Osteoblast (primary cell): ENCODE data around the gene CTDP1. TPM values are rescaled to one million over a fixed set of nuclear protein-coding genes. Genes with fewer than 3 reads are reported as not detected.

Experiments used
- DNase-seq: peaks from one replicate; pipeline ENCODE4 v3.0.0; 2011; ENCODE audit warnings: low spot score, mixed read lengths; ENCODE audit not compliant: insufficient read length; ENCODE audit errors: missing footprints
- H2AFZ ChIP-seq: 2 replicates; pipeline ENCODE4 v1.6.0; 2011; ENCODE audit warnings: mild to moderate bottlenecking, low read length
- H3K27ac ChIP-seq: 2 replicates; pipeline ENCODE4 v1.5.1; 2011; ENCODE audit warnings: mild to moderate bottlenecking, low read depth, low read length, moderate library complexity
- H3K27me3 ChIP-seq: 2 replicates; pipeline ENCODE4 v1.6.0; 2012; ENCODE audit warnings: mild to moderate bottlenecking, control low read depth, inconsistent platforms, low read length, moderate library complexity; ENCODE audit not compliant: insufficient read depth
- H3K36me3 ChIP-seq: 2 replicates; pipeline ENCODE4 v1.5.1; 2011; ENCODE audit warnings: mild to moderate bottlenecking, low read length, control low read depth, moderate library complexity; ENCODE audit not compliant: insufficient read depth
- H3K4me1 ChIP-seq: 2 replicates; pipeline ENCODE4 v1.5.1; 2011; ENCODE audit warnings: mild to moderate bottlenecking, low read length, control low read depth, moderate library complexity; ENCODE audit not compliant: insufficient read depth
- H3K4me2 ChIP-seq: 2 replicates; pipeline ENCODE4 v1.6.0; 2011; ENCODE audit warnings: mild to moderate bottlenecking, low read length; ENCODE audit not compliant: insufficient read depth
- H3K4me3 ChIP-seq: fragments of 200-600 bp; sonication (generic); 3 replicates; pipeline ENCODE4 v1.5.1; 2012; ENCODE audit warnings: mild to moderate bottlenecking, low read length, inconsistent platforms; ENCODE audit not compliant: insufficient read depth
- H3K79me2 ChIP-seq: 2 replicates; pipeline ENCODE4 v1.6.0; 2012; ENCODE audit warnings: mild to moderate bottlenecking, low read length, control low read depth, inconsistent platforms; ENCODE audit not compliant: insufficient read depth
- H3K9me3 ChIP-seq: 2 replicates; pipeline ENCODE4 v1.5.1; 2011; ENCODE audit warnings: low read depth, low read length, control low read depth
- H4K20me1 ChIP-seq: 2 replicates; pipeline ENCODE4 v1.6.0; 2012; ENCODE audit warnings: mild to moderate bottlenecking, low read length, control low read depth; ENCODE audit not compliant: insufficient read depth
- total RNA-seq: library from RNA; depleted of rRNA; stranded (reverse); fragments of >200 nt; gene quantifications from 2 replicates; pipeline ENCODE4 v1.2.3, GENCODE V29; 2012
- TF ChIP-seq, protein P1 (sequence below): IDR thresholded peaks from 2 replicates; pipeline ENCODE4 v1.5.1; 2011; ENCODE audit warnings: mild to moderate bottlenecking, low read depth, low read length, moderate library complexity; ENCODE audit errors: extremely low read depth

CTDP1 gene
- total RNA-seq, 1 donor = 26.8 TPM

- Histone ChIP-seq H3K27me3 (no peaks in the 10 kb centered on the region), H3K4me3 (no peak overlapping the region), H3K4me2 (no peak overlapping the region), H3K36me3 (no peaks in the 10 kb centered on the region), H3K27ac (no peak overlapping the region), H3K9me3 (peaks cover 2% of the 10 kb centered on the region), H4K20me1 (no peaks in the 10 kb centered on the region), H2AFZ (no peak overlapping the region), H3K4me1 (peaks cover 6% of the 10 kb centered on the region), H3K79me2 (no peaks in the 10 kb centered on the region)
- TF ChIP-seq, protein P1, sequence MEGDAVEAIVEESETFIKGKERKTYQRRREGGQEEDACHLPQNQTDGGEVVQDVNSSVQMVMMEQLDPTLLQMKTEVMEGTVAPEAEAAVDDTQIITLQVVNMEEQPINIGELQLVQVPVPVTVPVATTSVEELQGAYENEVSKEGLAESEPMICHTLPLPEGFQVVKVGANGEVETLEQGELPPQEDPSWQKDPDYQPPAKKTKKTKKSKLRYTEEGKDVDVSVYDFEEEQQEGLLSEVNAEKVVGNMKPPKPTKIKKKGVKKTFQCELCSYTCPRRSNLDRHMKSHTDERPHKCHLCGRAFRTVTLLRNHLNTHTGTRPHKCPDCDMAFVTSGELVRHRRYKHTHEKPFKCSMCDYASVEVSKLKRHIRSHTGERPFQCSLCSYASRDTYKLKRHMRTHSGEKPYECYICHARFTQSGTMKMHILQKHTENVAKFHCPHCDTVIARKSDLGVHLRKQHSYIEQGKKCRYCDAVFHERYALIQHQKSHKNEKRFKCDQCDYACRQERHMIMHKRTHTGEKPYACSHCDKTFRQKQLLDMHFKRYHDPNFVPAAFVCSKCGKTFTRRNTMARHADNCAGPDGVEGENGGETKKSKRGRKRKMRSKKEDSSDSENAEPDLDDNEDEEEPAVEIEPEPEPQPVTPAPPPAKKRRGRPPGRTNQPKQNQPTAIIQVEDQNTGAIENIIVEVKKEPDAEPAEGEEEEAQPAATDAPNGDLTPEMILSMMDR = no peak
- peak; percentile 69 for DNase-seq
Measured at GRCh38 chr18:79764131-79764530, 84.5 kb downstream of the CTDP1 start.

- no peak overlapping the region for H3K4me3 ChIP-seq
- no peak overlapping the region for H3K4me2 ChIP-seq
- H3K27ac ChIP-seq = no peak overlapping the region
- H3K9me3 ChIP-seq = peaks cover 2% of the 10 kb centered on the region
- no peaks in the 10 kb centered on the region for H3K27me3 ChIP-seq
- no peaks in the 10 kb centered on the region for H4K20me1 ChIP-seq
- TF ChIP-seq, protein P1 = no peak
- H3K36me3 ChIP-seq = no peaks in the 10 kb centered on the region
- peak; percentile 98 for DNase-seq
- no peak overlapping the region for H2AFZ ChIP-seq
- H3K79me2 ChIP-seq = no peaks in the 10 kb centered on the region
- peaks cover 6% of the 10 kb centered on the region for H3K4me1 ChIP-seq
Measured at GRCh38 chr18:79765491-79766245, 86.1 kb downstream of the CTDP1 start.

DNA sequence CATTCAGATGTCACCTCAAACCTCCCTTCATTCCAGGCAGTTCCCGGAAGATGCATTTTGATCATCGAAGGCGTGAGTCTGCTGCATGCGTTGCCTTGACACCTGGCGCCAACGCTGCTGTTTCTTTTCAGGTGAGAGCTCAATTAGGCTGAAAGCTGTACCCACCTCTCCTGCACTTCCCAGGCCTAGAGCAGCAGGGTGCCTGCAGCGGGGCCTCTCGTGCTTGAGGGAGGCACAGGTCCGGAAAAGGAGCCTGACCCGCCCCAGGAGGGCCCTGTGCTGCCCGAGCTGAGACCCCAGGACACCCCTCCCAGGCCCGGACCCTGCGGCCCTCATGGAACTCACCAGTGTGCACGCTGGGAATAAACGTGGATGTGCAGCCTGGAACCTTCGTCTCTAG, 86.7 kb downstream of the CTDP1 start:
- Histone ChIP-seq H3K9me3 (peaks cover 2% of the 10 kb centered on the region), H3K4me3 (no peak overlapping the region), H3K36me3 (no peaks in the 10 kb centered on the region), H3K4me1 (peaks cover 6% of the 10 kb centered on the region), H3K4me2 (no peak overlapping the region), H3K27me3 (no peaks in the 10 kb centered on the region), H4K20me1 (no peaks in the 10 kb centered on the region), H3K79me2 (no peaks in the 10 kb centered on the region), H3K27ac (no peak overlapping the region), H2AFZ (no peak overlapping the region)
- peak; percentile 76 for DNase-seq
- TF ChIP-seq, protein P1 = no peak

DNA sequence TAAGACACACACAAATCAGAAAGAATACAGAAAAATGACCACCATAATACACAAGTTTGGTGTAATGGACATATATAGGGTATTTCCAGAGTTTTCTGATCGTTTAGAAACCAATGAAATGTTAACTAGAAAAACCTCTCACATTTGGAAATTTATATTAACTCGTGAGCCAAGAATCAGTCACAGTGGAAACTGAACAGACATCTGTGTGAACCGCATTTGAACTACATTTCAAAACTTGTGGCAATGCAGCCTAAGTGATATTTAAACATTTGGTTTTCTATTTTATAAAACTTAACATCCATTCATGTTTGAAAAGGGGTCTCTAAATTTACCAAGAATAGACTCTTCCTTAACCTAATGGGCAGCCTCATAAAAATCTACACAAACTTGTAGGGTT, 89.1 kb downstream of the CTDP1 start:
- TF ChIP-seq, protein P1 = no peak
- H2AFZ ChIP-seq = no peak overlapping the region
- no peaks in the 10 kb centered on the region for H3K36me3 ChIP-seq
- H3K79me2 ChIP-seq = no peaks in the 10 kb centered on the region
- H3K9me3 ChIP-seq = peaks cover 2% of the 10 kb centered on the region
- DNase-seq = peak; percentile 64
- H3K4me3 ChIP-seq = no peak overlapping the region
- no peak overlapping the region for H3K27ac ChIP-seq
- H3K27me3 ChIP-seq = no peaks in the 10 kb centered on the region
- H4K20me1 ChIP-seq = no peaks in the 10 kb centered on the region
- no peak overlapping the region for H3K4me2 ChIP-seq
- H3K4me1 ChIP-seq = peaks cover 6% of the 10 kb centered on the region
